HepG2 (cell line): ENCODE data around the gene SOWAHA. TPM values are rescaled to one million over a fixed set of nuclear protein-coding genes. Genes with fewer than 3 reads are reported as not detected.

ENCODE experiments used
- ARID5B ChIP-seq: IDR thresholded peaks from 2 replicates; pipeline ENCODE4 v1.4.0; 2020; ENCODE audit warnings: mild to moderate bottlenecking, missing genetic modification reagents
- CTCF ChIP-seq: sonication (generic); formaldehyde crosslinking; IDR thresholded peaks from 2 replicates; pipeline ENCODE4 v1.5.0; 2020; ENCODE audit warnings: mild to moderate bottlenecking, missing genetic modification reagents, moderate library complexity
- HNF1B ChIP-seq: sonication (generic); formaldehyde crosslinking; IDR thresholded peaks from 2 replicates; pipeline ENCODE4 v1.5.1; 2020; ENCODE audit warnings: mild to moderate bottlenecking, moderate library complexity, missing genetic modification reagents
- IRF9 ChIP-seq: sonication (generic); formaldehyde crosslinking; IDR thresholded peaks from 2 replicates; pipeline ENCODE4 v1.8.0; 2022; ENCODE audit warnings: missing genetic modification reagents, mild to moderate bottlenecking, borderline replicate concordance
- JUNB ChIP-seq: sonication (generic); formaldehyde crosslinking; IDR thresholded peaks from 2 replicates; pipeline ENCODE4 v1.8.0; 2022; ENCODE audit warnings: missing genetic modification reagents, mild to moderate bottlenecking, borderline replicate concordance
- MAFK ChIP-seq, 2 experiments: IDR thresholded peaks in 1 of 2; conservative IDR thresholded peaks in 1 of 2; 2 replicates each; pipeline ENCODE4 v1.6.1; 2011; ENCODE audit warnings: improper control_type of control experiment in 2 of 2, low read length in 2 of 2
- MXD4 ChIP-seq: IDR thresholded peaks from 2 replicates; pipeline ENCODE4 v1.6.1; 2016; ENCODE audit warnings: mild to moderate bottlenecking, missing biosample characterization, missing genetic modification reagents
- PAWR ChIP-seq: sonication (generic); formaldehyde crosslinking; IDR thresholded peaks from 2 replicates; pipeline ENCODE4 v1.4.0; 2020; ENCODE audit warnings: missing genetic modification reagents, mild to moderate bottlenecking, borderline replicate concordance
- PBX3 ChIP-seq: sonication (generic); formaldehyde crosslinking; IDR thresholded peaks from 2 replicates; pipeline ENCODE4 v1.8.1; 2023; ENCODE audit warnings: missing genetic modification reagents, inconsistent platforms, borderline replicate concordance
- PRDM4 ChIP-seq: sonication (generic); formaldehyde crosslinking; IDR thresholded peaks from 2 replicates; pipeline ENCODE4 v1.9.0; 2021; ENCODE audit warnings: missing genetic modification reagents, borderline replicate concordance
- PRMT3 ChIP-seq: sonication (generic); formaldehyde crosslinking; IDR thresholded peaks from 2 replicates; pipeline ENCODE4 v1.8.1; 2022; ENCODE audit warnings: low read depth, mild to moderate bottlenecking, moderate library complexity, missing genetic modification reagents, borderline replicate concordance
- RARA ChIP-seq: IDR thresholded peaks from 2 replicates; pipeline ENCODE4 v1.6.1; 2016; ENCODE audit warnings: missing genetic modification reagents, missing compliant biosample characterization
- RFXAP ChIP-seq: sonication (generic); formaldehyde crosslinking; IDR thresholded peaks from 2 replicates; pipeline ENCODE4 v1.4.0; 2020; ENCODE audit warnings: missing genetic modification reagents, borderline replicate concordance
- ZBTB7B ChIP-seq: sonication (generic); formaldehyde crosslinking; IDR thresholded peaks from 2 replicates; pipeline ENCODE4 v1.4.0; 2020; ENCODE audit warnings: missing genetic modification reagents
- polyA plus RNA-seq, 8 experiments: library from polyadenylated mRNA; depleted of rRNA in 3 of 8; stranded (reverse) in 7 of 8; unstranded in 1 of 8; fragments of >200 nt; fragmentation: Illumina TruSeq in 4 of 8; extraction: Trizol in 4 of 8; gene quantifications; 2 replicates each; pipeline versions ENCODE4 v1.2.1 to v1.2.3, GENCODE V29; 2011 to 2016; ENCODE audit warnings: low read depth in 4 of 8, missing spikeins in 1 of 8, mixed read lengths in 1 of 8; ENCODE audit not compliant: insufficient read depth in 1 of 8
- total RNA-seq, 5 experiments: library from RNA; depleted of rRNA; stranded (reverse); fragments of >200 nt; fragmentation: Illumina TruSeq; extraction: Trizol; gene quantifications; 2 replicates each; pipeline ENCODE4 v1.2.3, GENCODE V29; 2016; ENCODE audit warnings: low read depth in 1 of 5

SOWAHA gene
- total and polyA plus RNA-seq, 2 of the 13 experiments (the other 11 are each of a cell fraction or from before 2014, with no cell fraction given): 0.95 to 1.9 TPM

GRCh38 chr5:132839426-132840301 lies 26.6 kb downstream of the SOWAHA start (continued):
- TF ChIP-seq ARID5B (CRISPR knock-in tag): peak; percentile 83
- TF ChIP-seq RFXAP (CRISPR knock-in tag): 0 out of 2 replicates have a peak, but pooled peaks have one; percentile 48
- no peak for TF ChIP-seq PAWR (CRISPR knock-in tag)
- TF ChIP-seq PRDM4 (CRISPR knock-in tag): no peak
- TF ChIP-seq MAFK (conservative IDR thresholded peaks at IDR 0.05 in 1 of 2, IDR thresholded peaks at IDR 0.05 in 1 of 2; ENCODE audit: low read length in 2 of 2): no peak
- peak; percentile 55; the same call in 1 of the 2 replicates for TF ChIP-seq HNF1B (CRISPR knock-in tag)
- TF ChIP-seq JUNB (CRISPR knock-in tag): no peak
- peak; percentile 47; the same call in 1 of the 2 replicates for TF ChIP-seq IRF9 (CRISPR knock-in tag)
- TF ChIP-seq CTCF: peak; percentile 9; the same call in 1 of the 2 replicates
- TF ChIP-seq PRMT3 (CRISPR knock-in tag): peak; percentile 41; the same call in 1 of the 2 replicates
- peak; percentile 90 for TF ChIP-seq RARA (CRISPR knock-in tag)
- no peak for TF ChIP-seq MXD4 (CRISPR knock-in tag)
- TF ChIP-seq ZBTB7B (CRISPR knock-in tag): peak; percentile 17; the same call in 1 of the 2 replicates
- no peak for TF ChIP-seq PBX3 (CRISPR knock-in tag)
